WTC11 (cell line): ENCODE results near the gene KIN. TPM values are rescaled to one million over a fixed set of nuclear protein-coding genes. Genes with fewer than 3 reads are reported as not detected.

Experiments
- ATAC-seq: fragments of 200-7000 bp; cut with Tn5 transposase; 2 replicates; pipeline ENCODE4 v1.10.0; 2021; ENCODE audit warnings: mild to moderate bottlenecking, moderate library complexity
- CTCF ChIA-PET: fragments of 300-600 bp; sonication (Branson Sonifier 250); formaldehyde crosslinking; loops from one replicate; lab custom pipeline; 2021; ENCODE audit warnings: antibody characterized with exemption; lab: Charles Lee
- POLR2A ChIA-PET: fragments of 350-600 bp; sonication (Branson Sonifier 250); formaldehyde crosslinking; loops from one replicate; lab custom pipeline; 2021; ENCODE audit warnings: antibody characterized with exemption; lab: Charles Lee
- DNase-seq: peaks from one replicate; pipeline ENCODE4 v3.0.0; 2021; ENCODE audit warnings: low spot score
- H3K27ac Mint-ChIP-seq: 2 replicates; pipeline ENCODE4 v1.8.0; 2021; ENCODE audit warnings: mixed read lengths
- H3K27me3 Mint-ChIP-seq: 2 replicates; pipeline ENCODE4 v1.8.0; 2021; ENCODE audit warnings: low read depth, mild to moderate bottlenecking, moderate library complexity, mixed read lengths
- H3K36me3 Mint-ChIP-seq: 2 replicates; pipeline ENCODE4 v1.8.0; 2021; ENCODE audit warnings: mixed read lengths
- H3K4me1 Mint-ChIP-seq: 2 replicates; pipeline ENCODE4 v1.8.0; 2022; ENCODE audit warnings: mixed read lengths
- H3K4me3 Mint-ChIP-seq: 2 replicates; pipeline ENCODE4 v1.8.0; 2021; ENCODE audit warnings: mild to moderate bottlenecking, moderate library complexity, mixed read lengths
- H3K9me3 Mint-ChIP-seq: 2 replicates; pipeline ENCODE4 v1.8.0; 2021; ENCODE audit warnings: mixed read lengths
- GABPB1 ChIP-seq: sonication (generic); formaldehyde crosslinking; IDR thresholded peaks from 2 replicates; pipeline ENCODE4 v1.8.1; 2023; ENCODE audit warnings: mild to moderate bottlenecking, missing genetic modification reagents
- JAZF1 ChIP-seq: fragments of 250-450 bp; sonication (Bioruptor Pico); IDR thresholded peaks from 2 replicates; pipeline ENCODE4 v1.9.0; 2021; ENCODE audit warnings: moderate library complexity, mild to moderate bottlenecking, inconsistent platforms
- NFYB ChIP-seq: sonication (generic); formaldehyde crosslinking; conservative IDR thresholded peaks from 2 replicates; pipeline ENCODE4 v1.8.0; 2022; ENCODE audit warnings: low read depth, missing genetic modification reagents
- NR1H2 ChIP-seq: sonication (generic); formaldehyde crosslinking; IDR thresholded peaks from 2 replicates; pipeline ENCODE4 v1.9.0; 2021; ENCODE audit warnings: mild to moderate bottlenecking, moderate library complexity, missing genetic modification reagents
- OVOL2 ChIP-seq: fragments of 250-450 bp; sonication (Bioruptor Pico); IDR thresholded peaks from 2 replicates; pipeline ENCODE4 v1.9.0; 2021; ENCODE audit warnings: mild to moderate bottlenecking, borderline replicate concordance
- RORB ChIP-seq: fragments of 250-450 bp; sonication (Bioruptor Pico); IDR thresholded peaks from 2 replicates; pipeline ENCODE4 v1.9.0; 2021; ENCODE audit warnings: mild to moderate bottlenecking
- SP1 ChIP-seq: sonication (generic); formaldehyde crosslinking; conservative IDR thresholded peaks from 2 replicates; pipeline ENCODE4 v1.8.1; 2022; ENCODE audit warnings: missing genetic modification reagents
- TCF7 ChIP-seq: sonication (generic); formaldehyde crosslinking; IDR thresholded peaks from 2 replicates; pipeline ENCODE4 v1.8.0; 2022; ENCODE audit warnings: mild to moderate bottlenecking, low read depth, missing genetic modification reagents, moderate library complexity
- ZNF121 ChIP-seq: sonication (generic); formaldehyde crosslinking; IDR thresholded peaks from 2 replicates; pipeline ENCODE4 v1.8.0; 2023; ENCODE audit warnings: missing genetic modification reagents
- ZNF263 ChIP-seq: sonication (generic); formaldehyde crosslinking; IDR thresholded peaks from 2 replicates; pipeline ENCODE4 v1.8.1; 2022; ENCODE audit warnings: low read depth, mild to moderate bottlenecking, moderate library complexity, missing genetic modification reagents
- ZNF396 ChIP-seq: fragments of 250-450 bp; sonication (Bioruptor Pico); IDR thresholded peaks from 2 replicates; pipeline ENCODE4 v1.8.0; 2021; ENCODE audit warnings: mild to moderate bottlenecking, moderate library complexity, borderline replicate concordance
- total RNA-seq: library from RNA; stranded (reverse); gene quantifications from 3 replicates; pipeline ENCODE4 v1.2.3, GENCODE V29; 2021
- TF ChIP-seq, protein P1 (sequence below): sonication (generic); formaldehyde crosslinking; IDR thresholded peaks from 2 replicates; pipeline ENCODE4 v1.8.1; 2023; ENCODE audit warnings: mild to moderate bottlenecking, missing genetic modification reagents, moderate library complexity
- TF ChIP-seq, protein P2 (sequence below): fragments of 250-450 bp; sonication (Bioruptor Pico); IDR thresholded peaks from 2 replicates; pipeline ENCODE4 v1.9.0; 2021; ENCODE audit warnings: mild to moderate bottlenecking, borderline replicate concordance
- TF ChIP-seq, protein P3 (sequence below): sonication (generic); formaldehyde crosslinking; IDR thresholded peaks from 2 replicates; pipeline ENCODE4 v1.8.0; 2022; ENCODE audit warnings: mild to moderate bottlenecking, missing genetic modification reagents
- TF ChIP-seq, protein P4 (sequence below): sonication (generic); formaldehyde crosslinking; IDR thresholded peaks from 2 replicates; pipeline ENCODE4 v1.8.0; 2023; ENCODE audit warnings: missing genetic modification reagents, mild to moderate bottlenecking, borderline replicate concordance
- TF ChIP-seq, protein P5 (sequence below): fragments of 250-450 bp; sonication (Bioruptor Pico); conservative IDR thresholded peaks from 2 replicates; pipeline ENCODE4 v1.9.0; 2021; ENCODE audit warnings: mild to moderate bottlenecking

Gene KIN
- total RNA-seq, 1 experiment from 2014 or later, result 13.1 TPM

DNA sequence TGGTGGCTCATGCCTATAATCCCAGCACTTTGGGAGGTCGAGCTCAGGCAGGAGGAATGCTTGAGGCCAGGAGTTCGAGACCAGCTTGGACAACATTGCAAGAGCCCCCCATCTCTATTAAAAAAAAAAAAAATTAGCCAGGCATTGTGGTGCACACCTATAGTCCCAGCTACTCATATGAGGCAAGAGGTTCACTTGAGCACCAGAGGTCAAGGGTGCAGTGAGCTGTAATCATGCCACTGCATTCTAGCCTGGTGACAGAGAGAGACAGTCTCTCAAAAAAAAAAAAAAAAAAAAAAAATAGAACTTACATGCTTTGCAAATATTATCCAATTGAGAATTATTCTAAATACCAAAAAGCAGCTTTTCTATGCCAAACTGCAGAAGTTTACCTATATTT is 11.0 kb downstream of the KIN start:
- Mint-ChIP-seq H3K9me3 (no peaks in the 10 kb centered on the region), H3K27me3 (no peaks in the 10 kb centered on the region), H3K4me3 (no peak overlapping the region), H3K27ac (no peak overlapping the region), H3K36me3 (peaks cover 66% of the 10 kb centered on the region), H3K4me1 (no peaks in the 10 kb centered on the region)
- ChIA-PET POLR2A (no interaction called here), CTCF (interaction anchor here (1.5 kb wide), 1 partner anchor 20 kb away, joined by 5 read pairs; no protein-coding TSS in a partner anchor)
- no peak for DNase-seq
- ATAC-seq, result no peak
- no peak for TF ChIP-seq OVOL2 (CRISPR knock-in tag)
- TF ChIP-seq, protein P1, sequence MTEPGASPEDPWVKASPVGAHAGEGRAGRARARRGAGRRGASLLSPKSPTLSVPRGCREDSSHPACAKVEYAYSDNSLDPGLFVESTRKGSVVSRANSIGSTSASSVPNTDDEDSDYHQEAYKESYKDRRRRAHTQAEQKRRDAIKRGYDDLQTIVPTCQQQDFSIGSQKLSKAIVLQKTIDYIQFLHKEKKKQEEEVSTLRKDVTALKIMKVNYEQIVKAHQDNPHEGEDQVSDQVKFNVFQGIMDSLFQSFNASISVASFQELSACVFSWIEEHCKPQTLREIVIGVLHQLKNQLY (CRISPR knock-in tag), result no peak

DNA sequence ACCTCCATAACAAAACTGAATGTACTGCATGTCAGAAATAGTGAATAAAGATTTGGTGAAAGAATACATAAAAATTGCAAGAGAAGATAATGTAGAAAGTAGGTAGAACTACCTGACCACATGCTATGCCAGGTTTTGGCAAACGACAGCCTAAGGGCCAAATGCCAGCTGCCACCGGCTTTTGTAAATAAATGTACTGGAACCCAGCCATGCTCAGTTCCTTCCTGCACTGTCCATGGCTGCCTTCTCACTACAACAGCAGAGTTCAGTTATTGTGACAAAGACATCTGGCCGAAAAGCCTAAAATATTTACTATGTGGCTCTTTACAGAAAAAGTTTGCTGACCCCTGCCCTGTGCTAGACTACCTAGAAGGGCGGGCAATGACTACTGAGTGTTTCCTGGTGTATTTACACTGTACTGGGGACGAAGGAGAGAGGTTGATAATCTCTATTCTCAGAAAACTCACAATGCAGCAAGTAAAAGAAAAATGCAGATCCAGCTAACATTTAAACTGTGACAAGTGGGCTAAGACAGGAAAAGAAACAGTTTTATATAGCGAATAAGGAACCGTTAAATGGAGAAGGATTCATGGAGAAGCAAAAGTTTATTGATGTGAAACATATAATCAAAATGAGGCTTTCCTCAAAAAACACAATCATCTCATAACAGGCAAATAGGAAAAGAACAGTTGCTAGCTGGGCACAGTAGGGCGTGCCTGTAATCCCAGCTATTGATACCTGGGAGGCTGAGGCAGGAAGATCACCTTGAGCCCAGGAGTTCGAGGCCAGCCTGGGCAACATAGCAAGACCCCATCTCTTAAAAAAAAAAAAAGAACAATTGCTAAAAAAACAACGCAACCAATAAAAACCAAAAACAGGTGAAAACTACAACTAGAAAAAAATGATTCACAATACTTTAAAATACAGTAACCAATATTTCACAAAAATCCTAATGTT is 13.7 kb downstream of the KIN start:
- ChIA-PET POLR2A (no interaction called here), CTCF (interaction anchor here (1.2 kb wide), 1 partner anchor 18 kb away, joined by 3 read pairs; no protein-coding TSS in a partner anchor)
- Mint-ChIP-seq H3K9me3 (no peaks in the 10 kb centered on the region), H3K4me3 (no peak overlapping the region), H3K27me3 (no peaks in the 10 kb centered on the region), H3K36me3 (peaks cover 61% of the 10 kb centered on the region), H3K4me1 (no peaks in the 10 kb centered on the region), H3K27ac (no peak overlapping the region)
- no peak for ATAC-seq
- no peak for DNase-seq
- peak; percentile 73; the same call in 1 of the 2 replicates for TF ChIP-seq ZNF121
- TF ChIP-seq, protein P2, sequence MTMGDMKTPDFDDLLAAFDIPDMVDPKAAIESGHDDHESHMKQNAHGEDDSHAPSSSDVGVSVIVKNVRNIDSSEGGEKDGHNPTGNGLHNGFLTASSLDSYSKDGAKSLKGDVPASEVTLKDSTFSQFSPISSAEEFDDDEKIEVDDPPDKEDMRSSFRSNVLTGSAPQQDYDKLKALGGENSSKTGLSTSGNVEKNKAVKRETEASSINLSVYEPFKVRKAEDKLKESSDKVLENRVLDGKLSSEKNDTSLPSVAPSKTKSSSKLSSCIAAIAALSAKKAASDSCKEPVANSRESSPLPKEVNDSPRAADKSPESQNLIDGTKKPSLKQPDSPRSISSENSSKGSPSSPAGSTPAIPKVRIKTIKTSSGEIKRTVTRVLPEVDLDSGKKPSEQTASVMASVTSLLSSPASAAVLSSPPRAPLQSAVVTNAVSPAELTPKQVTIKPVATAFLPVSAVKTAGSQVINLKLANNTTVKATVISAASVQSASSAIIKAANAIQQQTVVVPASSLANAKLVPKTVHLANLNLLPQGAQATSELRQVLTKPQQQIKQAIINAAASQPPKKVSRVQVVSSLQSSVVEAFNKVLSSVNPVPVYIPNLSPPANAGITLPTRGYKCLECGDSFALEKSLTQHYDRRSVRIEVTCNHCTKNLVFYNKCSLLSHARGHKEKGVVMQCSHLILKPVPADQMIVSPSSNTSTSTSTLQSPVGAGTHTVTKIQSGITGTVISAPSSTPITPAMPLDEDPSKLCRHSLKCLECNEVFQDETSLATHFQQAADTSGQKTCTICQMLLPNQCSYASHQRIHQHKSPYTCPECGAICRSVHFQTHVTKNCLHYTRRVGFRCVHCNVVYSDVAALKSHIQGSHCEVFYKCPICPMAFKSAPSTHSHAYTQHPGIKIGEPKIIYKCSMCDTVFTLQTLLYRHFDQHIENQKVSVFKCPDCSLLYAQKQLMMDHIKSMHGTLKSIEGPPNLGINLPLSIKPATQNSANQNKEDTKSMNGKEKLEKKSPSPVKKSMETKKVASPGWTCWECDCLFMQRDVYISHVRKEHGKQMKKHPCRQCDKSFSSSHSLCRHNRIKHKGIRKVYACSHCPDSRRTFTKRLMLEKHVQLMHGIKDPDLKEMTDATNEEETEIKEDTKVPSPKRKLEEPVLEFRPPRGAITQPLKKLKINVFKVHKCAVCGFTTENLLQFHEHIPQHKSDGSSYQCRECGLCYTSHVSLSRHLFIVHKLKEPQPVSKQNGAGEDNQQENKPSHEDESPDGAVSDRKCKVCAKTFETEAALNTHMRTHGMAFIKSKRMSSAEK (CRISPR knock-in tag), result no peak

DNA sequence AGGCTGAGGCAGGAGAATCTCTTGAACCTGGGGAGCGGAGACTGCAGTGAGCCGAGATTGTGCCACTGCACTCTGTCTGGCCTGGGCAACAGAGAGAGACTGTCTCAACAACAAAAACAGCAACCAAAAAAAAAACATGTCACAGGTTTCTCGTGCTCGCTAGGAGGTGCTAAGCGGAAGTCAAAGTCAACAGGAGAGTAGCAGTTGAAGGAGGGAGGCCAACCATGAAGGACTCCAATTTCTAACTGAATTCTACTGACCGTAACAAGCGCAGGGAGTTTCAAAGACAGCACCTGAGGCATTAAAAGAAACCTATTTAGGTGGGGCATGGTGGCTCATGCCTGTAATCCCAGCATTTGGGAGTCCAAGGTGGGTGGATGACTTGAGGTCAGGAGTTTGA is 19.4 kb downstream of the KIN start:
- H3K4me1 Mint-ChIP-seq, result no peaks in the 10 kb centered on the region
- H3K27ac Mint-ChIP-seq, result no peak overlapping the region
- H3K27me3 Mint-ChIP-seq, result no peaks in the 10 kb centered on the region
- ATAC-seq (no peak), DNase-seq (no peak)
- no peak overlapping the region for H3K4me3 Mint-ChIP-seq
- no peaks in the 10 kb centered on the region for H3K9me3 Mint-ChIP-seq
- H3K36me3 Mint-ChIP-seq, result peaks cover 57% of the 10 kb centered on the region
- TF ChIP-seq JAZF1 (CRISPR knock-in tag) (no peak), NFYB (CRISPR knock-in tag) (no peak), ZNF263 (CRISPR knock-in tag) (no peak), OVOL2 (CRISPR knock-in tag) (no peak), NR1H2 (CRISPR knock-in tag) (no peak), ZNF396 (CRISPR knock-in tag) (no peak), SP1 (CRISPR knock-in tag) (no peak), TCF7 (CRISPR knock-in tag) (no peak), GABPB1 (no peak)
- TF ChIP-seq, protein P3, sequence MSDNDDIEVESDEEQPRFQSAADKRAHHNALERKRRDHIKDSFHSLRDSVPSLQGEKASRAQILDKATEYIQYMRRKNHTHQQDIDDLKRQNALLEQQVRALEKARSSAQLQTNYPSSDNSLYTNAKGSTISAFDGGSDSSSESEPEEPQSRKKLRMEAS, result no peak
- CTCF ChIA-PET, result no interaction called here
- POLR2A ChIA-PET, result no interaction called here

DNA sequence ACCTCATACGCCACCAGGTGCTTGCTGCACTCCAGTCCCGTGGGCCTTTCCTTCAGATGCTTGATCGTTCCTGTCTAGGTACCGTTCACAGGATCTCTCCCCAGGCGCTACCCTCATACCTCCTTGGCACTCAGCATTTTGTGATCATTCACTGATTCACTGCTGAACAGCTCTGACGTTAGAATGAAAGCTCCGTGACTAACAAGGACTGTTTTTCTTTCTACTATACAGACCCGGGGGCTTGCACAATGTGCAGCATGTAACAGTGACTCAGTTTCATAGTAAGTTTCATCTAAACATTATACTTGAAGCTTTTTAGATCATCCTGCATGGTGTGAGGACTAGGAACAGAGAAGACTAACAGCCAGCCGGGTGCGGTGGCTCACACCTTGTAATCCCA is 20.6 kb downstream of the KIN start:
- POLR2A ChIA-PET, result no interaction called here
- Mint-ChIP-seq H3K36me3 (peaks cover 61% of the 10 kb centered on the region), H3K9me3 (no peaks in the 10 kb centered on the region), H3K4me3 (no peak overlapping the region), H3K27me3 (no peaks in the 10 kb centered on the region), H3K27ac (no peak overlapping the region), H3K4me1 (no peaks in the 10 kb centered on the region)
- DNase-seq (no peak), ATAC-seq (no peak)
- CTCF ChIA-PET, result interaction anchor here (1.8 kb wide), 1 partner anchor 11 kb away, joined by 5 read pairs; no protein-coding TSS in a partner anchor
- TF ChIP-seq, protein P4, sequence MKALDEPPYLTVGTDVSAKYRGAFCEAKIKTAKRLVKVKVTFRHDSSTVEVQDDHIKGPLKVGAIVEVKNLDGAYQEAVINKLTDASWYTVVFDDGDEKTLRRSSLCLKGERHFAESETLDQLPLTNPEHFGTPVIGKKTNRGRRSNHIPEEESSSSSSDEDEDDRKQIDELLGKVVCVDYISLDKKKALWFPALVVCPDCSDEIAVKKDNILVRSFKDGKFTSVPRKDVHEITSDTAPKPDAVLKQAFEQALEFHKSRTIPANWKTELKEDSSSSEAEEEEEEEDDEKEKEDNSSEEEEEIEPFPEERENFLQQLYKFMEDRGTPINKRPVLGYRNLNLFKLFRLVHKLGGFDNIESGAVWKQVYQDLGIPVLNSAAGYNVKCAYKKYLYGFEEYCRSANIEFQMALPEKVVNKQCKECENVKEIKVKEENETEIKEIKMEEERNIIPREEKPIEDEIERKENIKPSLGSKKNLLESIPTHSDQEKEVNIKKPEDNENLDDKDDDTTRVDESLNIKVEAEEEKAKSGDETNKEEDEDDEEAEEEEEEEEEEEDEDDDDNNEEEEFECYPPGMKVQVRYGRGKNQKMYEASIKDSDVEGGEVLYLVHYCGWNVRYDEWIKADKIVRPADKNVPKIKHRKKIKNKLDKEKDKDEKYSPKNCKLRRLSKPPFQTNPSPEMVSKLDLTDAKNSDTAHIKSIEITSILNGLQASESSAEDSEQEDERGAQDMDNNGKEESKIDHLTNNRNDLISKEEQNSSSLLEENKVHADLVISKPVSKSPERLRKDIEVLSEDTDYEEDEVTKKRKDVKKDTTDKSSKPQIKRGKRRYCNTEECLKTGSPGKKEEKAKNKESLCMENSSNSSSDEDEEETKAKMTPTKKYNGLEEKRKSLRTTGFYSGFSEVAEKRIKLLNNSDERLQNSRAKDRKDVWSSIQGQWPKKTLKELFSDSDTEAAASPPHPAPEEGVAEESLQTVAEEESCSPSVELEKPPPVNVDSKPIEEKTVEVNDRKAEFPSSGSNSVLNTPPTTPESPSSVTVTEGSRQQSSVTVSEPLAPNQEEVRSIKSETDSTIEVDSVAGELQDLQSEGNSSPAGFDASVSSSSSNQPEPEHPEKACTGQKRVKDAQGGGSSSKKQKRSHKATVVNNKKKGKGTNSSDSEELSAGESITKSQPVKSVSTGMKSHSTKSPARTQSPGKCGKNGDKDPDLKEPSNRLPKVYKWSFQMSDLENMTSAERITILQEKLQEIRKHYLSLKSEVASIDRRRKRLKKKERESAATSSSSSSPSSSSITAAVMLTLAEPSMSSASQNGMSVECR (CRISPR knock-in tag), result no peak
- TF ChIP-seq, protein P5, sequence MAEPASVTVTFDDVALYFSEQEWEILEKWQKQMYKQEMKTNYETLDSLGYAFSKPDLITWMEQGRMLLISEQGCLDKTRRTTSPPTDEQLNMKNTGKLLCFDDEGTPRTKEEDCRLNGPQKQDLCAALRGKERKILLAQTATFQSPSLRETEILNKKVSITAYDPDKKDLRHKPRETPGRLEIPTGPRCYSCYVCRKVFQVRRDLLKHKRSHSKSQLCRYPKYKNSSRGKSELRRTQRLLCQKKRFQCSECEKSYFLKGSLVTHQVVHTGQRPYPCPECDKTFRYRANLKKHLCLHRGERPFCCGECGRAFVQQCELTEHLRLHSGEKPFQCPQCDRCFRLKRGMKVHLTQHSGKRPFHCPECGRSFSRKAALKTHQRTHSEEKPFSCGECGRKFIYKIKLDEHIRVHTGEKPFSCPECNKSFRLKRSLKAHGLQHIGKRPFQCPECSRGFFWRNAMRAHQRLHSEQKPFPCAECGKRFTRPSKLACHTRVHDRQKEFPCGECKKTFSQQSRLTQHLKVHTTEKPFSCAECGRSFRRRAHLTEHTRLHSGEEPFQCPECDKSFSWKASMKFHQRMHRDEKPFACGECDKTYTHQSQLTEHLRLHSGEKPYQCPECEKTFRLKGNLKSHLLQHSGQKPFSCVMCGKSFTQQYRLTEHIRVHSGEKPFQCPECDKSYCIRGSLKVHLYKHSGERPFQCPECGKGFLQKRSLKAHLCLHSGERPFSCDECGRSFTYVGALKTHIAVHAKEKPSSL (CRISPR knock-in tag), result no peak
- TF ChIP-seq OVOL2 (CRISPR knock-in tag) (no peak), RORB (CRISPR knock-in tag) (no peak)
